G401.6 (cell line): ENCODE results near the gene RAB8B.
"Not testable (repeated sequence)": the region's sequence is repeated elsewhere in the genome, so short reads cannot be mapped to it uniquely, and the experiment has no call there.

Experiments
- FAIRE-seq: peaks from 2 replicates; lab custom pipeline; 2012; peaks lifted over from hg19 to GRCh38; lab: Jason Lieb, UNC

The RAB8B gene

DNA sequence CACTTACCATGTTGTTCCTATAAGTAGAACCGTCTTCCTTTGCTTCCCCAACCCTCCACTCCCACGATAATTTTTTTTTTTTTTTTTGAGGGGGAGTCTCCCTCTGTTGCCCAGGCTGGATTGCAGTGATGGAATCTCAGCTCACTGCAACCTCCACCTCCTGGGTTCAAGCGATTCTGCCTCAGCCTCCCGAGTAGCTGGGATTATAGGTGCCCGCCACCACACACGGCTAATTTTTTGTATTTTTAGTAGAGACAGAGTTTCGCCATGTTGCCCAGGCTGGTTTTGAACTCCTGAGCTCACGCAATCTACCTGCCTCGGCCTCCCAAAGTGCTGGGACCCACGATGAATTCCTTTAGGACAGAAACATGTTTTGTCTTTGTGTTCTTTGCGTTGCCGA, 19.4 kb downstream of the RAB8B start:
- not testable (repeated sequence) for FAIRE-seq

DNA sequence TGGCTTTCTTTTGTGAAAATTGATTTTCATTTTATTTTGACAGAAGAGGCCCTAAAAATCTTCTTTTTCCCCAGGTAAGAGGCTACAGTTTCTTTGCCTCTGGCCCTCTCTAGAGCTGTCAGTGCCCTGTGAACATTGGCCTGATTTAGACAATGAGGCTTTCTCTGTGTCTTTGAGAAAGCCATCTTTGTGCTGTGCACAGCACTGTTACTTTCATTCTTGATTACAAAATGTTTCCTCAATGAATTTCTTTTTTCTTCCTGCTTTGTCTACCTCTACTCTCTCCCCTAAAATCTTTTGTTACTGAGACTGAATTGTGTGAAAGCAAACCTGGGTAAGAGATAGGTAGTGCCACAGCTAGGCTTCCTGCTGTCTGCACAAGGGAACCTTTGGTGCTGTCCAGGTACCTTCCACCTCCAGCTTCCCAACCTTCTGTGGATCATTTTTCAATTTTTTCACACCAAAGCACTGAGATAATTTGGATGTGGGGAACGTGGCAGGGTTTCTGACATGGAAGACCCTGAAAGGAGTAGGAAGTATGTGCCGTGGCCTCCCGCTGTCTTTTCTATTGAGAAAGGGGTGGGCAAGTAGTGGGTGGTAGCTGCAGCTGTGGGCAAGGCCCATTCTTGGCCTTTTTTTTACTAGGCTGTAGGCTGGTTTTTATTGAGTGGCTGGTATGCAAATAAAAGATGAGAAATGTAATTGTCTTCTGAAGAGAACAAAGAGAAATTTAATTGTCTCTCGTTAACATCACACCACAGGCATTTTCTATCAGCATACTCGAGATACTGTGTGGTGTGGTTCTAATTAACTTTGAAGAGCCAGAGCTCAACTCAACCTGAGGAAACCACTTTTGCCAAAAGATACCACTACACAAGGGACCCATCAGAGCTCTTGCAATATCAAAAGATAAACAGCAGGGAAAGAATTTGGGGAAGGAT, 21.0 kb downstream of the RAB8B start:
- FAIRE-seq = no peak

DNA sequence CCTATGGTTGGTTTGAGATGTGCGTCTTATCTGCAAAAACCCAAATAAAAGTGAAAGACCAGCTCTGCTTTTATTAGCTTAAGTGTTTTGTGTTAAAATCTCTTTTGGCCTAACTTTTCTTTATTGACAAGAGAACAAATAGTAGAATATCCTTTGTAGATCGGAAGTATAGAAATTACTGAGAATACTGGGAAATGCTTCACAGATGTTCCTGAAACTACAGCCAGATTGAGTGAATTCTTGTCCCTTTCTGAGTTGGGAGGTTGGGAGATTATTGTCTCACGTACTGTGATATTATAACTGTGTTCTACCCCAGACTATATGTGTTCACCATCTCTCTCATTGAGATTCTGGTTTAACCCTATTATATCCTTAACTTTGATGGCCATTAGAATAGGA, 21.7 kb downstream of the RAB8B start:
- FAIRE-seq = no peak

DNA sequence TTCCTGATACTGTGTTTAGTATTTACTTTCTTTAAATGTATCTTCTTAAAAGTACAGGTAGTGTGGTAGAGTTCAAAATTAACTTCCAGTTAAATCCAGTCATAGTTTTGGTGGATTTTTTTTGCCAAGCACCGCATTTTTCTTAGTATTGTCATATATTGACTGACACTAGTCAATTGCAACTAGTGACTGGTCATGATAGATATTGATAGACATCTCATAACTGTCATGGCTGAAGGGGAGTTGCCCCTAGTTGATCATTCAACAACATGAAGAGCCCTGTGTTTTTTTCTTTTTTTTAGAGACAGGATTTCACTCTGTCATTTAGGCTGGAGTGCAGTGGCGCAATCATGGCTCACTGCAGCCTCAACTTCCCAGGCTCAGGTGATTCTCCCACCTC, 22.1 kb downstream of the RAB8B start:
- FAIRE-seq = no peak

DNA sequence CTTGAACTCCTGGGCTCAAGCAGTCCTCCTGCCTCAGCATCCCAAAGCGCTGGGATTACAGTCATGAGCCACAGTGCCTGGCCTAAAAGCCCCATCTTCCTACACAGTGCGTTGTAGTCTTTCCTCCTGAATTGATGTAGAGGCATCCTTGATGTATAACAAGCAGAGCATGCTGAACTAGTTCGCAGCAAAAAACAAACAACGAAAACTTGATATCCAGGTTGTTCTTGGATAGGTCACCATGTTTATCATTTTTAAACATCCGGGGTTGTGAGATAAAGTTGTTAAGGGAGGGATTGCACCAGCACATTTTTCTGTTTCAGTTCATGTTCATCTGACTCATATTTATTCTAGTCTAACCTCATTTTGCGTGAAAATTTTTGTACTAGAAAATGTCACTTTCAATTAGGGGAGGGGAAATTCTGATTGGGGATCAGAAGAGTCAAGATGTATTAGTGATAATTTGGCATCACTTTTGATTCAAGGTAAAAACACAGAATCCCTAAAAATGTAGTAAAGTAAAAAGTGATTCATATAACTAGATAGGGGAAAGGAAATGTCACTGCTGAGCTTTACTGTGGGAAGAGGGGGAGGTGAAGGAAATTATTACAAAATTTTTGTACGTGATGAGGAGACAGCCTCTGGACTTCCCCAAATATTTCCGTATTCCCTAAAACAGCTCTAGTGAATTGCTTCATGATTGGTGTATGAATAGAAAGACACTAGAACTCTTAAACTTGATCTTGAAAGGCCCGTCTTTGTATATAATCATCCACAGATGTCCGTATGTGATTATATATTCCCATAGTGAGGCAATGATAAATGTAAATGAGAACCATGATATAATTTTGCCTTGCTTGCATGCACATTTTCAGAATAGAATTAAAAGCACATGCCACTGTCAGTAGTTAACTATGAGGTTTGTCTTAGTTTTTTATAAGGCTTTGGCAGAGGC, 22.9 kb downstream of the RAB8B start:
- FAIRE-seq = no peak

DNA sequence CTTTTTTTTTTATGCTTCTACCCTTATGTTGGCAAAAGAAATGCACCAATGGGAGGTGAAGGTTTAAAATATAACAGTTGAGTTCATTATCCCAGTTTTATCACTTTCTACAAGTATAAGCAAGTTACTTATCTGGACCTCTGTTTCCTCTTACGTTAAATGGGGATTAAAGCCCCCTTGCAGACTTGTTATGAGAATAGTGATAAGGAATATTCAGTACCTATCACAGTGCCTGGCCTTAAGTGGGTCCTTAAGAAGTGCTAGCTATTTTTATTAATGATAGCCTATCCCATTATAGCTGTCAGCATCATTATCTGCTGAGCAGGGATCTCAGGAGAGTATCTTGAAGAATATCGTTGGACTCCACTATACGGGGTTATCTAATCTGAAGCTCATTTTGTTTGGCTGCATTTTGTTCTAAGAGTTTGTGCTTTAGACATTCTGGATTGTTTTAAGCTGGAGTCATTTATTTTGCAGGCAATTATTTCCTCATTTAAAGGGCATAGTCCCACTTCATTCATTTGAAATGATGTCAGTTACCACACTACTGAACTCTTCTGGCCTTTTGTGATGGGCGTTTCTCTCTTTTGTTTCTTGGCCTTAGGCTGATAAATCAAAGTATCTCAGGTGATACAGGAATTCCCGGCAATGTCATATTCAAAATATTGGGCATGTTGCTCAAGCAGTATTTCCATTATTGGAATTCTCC, 28.8 kb downstream of the RAB8B start:
- FAIRE-seq = no peak

DNA sequence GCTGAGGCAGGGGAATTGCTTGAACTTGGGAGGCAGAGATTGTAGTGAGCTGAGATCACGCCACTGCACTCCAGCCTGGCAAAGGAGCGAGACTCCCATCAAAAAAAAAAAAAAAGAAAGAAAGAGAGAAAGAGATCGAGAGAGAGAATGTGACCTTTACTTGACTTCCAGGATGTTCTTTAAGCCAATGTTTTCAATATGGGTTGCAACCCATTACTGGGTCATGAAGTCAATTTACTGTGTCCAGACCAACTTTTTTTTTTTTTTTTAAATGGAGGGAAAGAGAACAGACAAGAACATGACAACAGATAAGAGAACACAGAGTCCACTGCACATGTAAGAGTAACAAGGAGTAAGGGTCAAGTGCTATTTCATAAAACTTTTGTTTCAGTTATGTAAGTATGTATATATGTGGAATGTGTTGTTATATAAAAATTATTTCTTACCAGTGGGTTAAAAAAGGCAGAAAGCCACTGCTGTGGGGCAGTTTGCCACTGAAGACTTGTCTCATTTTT, 29.8 kb downstream of the RAB8B start:
- FAIRE-seq = no peak

DNA sequence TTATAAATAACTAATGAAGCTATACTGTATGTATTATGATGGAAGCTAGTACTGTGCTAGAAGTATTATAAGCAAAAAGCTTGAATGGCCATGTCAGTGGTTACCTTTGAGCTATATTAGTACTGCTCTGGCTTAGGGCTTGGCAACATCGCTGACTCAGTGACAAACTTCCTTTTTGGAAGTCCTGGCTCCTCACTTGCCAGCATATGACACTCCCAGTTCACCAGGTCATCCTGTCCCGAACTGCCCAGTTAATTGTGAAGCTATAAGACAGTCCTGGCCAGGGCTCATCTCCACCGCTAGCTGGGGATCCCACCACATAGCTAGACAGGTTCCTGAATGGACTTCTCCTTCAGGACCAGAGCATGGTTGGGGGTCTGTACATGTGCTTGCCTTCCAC, 31.9 kb downstream of the RAB8B start:
- FAIRE-seq = no peak

DNA sequence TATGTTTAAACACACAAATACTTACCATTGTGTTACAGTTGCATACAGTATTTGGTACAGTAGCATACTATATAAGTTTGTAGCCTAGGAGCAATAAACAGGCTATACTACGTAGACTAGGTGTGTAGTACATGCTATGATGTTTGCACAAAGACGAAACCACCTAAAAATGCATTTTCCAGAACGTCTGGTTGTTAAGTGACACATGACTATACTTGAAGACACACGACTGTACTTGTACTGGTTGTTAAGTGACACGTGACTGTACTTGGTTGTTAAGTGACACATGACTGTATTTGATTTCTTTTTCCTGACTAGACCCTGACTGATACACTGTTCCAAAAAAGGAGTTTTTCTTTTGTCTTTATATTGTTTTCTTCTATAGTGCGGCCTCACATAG, 34.1 kb downstream of the RAB8B start:
- no peak for FAIRE-seq

DNA sequence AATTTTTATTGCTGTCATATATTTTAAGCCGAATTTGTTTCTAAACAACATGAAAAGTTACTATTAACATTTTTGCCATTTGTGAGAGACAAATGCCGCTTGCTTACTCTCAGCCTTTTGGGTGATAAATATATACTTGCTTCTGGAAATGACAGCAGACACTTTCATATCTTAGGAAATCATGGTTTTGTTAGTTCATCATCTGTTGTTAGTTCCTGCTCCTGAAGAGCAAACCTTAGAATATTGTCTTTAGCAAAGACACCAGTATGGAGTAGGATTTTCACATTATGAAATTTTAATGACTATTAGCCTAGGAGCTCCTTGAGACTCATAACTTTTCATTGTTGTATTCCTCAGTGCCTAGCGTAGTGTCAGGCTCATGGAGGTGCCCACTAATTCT, 36.0 kb downstream of the RAB8B start:
- no peak for FAIRE-seq

DNA sequence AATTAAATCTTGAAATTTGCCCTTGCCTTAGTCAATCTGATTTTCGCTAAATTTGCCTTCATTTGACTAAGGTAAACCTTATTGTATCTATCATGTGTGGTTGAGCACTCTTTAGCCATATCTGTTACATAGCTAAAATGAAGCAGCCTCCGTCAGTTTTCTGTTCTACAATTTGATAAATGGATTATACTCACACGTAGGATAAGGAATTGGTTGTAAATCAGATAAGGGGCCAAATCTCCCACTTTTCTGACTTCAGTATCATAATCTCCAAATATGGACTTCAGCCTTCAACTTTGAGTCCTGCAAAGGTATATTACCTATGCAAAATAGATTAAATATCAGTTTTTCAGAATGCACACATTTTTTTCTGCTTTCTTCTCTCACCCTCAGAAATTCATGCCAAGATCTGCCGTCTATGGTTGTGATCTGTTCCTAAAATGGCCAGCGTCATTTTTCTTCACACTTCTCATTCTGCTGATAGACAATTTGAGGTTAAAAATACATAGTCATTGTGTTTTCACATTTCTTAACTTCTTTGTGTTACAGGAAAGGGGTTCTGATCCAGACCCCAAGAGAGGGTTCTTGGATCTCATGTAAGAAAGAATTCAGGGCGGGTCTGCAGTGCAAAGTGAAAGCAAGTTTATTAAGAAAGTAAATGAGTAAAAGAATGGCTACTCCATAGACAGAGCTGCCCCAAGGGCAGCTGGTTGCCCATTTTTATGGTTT, 36.9 kb downstream of the RAB8B start:
- no peak for FAIRE-seq

DNA sequence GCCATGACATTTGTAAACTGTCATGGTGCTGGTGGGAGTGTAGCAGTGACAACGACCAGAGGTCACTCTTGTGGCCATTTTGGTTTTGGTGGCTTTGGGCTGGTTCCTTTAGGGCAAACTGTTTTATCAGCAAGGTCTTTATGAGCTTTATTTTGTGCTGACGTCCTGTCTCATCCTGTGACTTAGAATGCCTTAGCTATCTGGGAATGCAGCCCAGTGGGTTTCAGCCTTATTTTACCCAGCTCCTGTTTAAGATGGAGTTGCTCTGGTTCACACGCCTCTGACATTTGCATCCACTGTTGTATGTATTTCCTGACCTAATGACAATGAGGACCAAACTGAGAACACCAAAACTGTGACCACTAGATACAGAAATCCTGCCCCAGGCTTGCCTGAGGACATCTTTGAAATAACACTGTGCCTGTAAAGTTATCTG, 37.6 kb downstream of the RAB8B start:
- FAIRE-seq = no peak

DNA sequence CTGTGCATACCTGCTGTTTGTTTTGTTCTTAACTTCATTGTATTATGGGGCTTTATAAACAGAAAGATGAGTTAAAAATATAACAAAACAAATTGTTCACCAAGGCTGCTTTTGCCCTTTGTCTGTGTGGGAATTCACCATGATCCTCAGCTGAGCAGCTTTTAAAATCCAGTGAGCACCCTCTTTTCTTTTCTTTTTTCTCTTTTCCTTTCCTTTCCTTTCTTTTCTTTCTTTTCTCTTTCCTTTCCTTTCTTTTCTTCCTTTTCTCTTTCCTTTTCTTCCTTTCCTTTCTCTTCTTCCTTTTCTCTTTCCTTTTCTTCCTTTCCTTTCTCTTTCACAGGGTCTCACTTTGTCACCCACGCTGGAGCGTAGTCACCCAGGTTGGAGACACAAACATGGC, 38.3 kb downstream of the RAB8B start:
- FAIRE-seq = no peak

DNA sequence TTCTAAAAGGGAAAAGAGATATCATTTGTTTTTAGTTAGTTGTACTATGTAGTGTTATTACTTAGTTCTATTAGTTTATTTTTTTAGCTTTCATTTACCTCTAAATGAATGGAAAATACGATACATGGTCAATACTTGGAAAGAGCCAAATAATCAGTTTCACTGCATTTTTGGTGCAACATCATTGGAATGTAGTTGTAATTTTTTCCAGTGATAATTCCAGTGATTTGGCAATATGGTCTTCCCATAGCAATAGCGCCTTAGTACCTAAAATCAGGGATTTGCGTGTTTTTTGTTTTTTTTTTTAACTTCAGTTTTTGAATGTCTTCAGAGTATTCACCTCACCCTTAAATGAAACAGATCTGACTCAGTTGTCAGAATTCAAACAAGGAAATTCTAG, 41.8 kb downstream of the RAB8B start:
- FAIRE-seq = no peak

DNA sequence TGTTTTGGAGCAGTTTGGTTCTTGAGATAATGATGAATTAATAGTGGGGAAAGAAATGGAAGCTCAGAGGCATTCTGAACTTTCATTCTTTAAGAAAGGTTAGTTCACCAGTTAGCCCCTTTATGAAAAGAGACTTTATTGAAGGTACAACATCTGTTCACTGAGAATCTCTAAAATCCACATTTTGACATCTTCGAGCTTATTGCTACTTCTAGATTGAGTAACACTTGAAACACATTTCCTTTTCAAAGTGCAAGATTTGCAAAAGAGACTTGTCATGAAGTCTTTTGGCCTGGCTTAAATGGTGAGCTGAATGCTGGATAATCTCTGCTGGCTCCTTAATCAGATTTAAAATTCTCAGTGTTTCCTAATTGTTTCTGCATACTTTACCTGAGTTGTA, 42.3 kb downstream of the RAB8B start:
- no peak for FAIRE-seq

DNA sequence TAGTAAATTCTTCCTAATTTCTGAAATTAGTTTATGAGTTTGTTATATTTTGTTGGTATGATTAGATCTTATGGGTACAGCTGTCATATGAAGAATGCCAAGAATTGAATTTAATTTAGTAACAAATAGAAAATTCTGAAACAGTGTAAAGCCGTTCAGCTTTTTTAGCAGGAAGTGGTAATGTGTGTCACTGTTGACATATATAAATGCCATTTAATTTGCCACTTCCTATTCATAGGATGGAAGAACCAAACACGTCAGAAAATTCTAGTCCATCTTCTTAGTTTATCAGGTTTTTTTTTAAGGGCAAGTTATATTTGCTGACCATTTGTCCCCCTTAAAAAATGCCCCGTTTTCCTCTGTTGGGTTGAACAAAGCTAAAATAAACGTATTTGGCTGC, 43.0 kb downstream of the RAB8B start:
- FAIRE-seq = no peak

DNA sequence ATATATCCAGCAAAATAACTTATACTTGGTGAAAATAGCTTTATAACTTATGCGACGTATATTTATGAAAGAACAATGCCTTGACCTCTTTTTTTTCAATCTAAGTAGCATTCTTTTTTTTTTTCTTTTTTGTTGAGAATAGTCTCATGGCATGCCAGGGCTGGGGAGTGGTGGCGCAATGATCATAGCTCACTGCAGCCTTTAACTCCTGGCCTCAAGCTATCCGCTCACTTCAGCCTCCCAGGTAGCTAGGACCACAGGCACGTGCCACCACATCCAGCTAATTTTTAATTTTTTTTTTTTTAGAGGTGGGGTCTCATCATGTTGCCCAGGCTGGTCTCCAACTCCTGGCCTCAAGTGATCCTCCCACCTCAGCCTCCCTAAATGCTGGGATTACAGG, 43.5 kb downstream of the RAB8B start:
- no peak for FAIRE-seq

DNA sequence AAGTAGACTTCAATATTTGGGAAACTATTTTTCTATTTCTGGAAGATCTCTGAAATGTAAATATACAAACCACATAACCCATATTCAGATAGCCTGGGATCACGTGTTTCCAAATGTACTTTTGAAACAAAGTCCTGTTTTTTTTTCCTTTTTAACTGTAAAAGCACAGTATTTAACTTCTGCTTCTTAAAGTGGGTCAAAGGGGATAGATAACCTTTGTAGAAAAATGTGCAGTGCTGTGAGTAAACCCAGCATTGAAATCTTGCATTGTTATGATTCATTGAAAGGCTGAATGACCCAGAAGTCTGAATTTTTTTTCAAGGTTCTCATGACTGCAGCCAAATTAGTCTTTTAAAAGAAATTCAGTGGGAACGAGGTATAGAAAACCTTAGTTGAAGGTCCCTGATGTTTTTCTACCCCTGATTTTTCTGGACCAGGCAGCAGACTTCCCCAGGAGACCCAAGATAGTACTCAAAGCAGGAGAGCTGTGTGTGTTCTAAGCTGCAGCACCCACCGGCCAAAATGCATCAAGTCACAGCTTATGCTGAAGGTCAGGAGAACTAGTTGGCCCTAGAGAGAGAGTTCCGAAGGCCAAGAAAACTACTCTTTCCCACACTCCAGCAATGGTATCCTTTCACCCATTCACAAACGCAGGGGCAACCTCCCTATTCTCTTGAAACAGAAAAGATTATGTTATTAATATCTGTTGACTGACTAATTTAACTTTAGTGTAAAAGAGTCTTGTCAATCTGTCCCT, 44.4 kb downstream of the RAB8B start:
- no peak for FAIRE-seq

DNA sequence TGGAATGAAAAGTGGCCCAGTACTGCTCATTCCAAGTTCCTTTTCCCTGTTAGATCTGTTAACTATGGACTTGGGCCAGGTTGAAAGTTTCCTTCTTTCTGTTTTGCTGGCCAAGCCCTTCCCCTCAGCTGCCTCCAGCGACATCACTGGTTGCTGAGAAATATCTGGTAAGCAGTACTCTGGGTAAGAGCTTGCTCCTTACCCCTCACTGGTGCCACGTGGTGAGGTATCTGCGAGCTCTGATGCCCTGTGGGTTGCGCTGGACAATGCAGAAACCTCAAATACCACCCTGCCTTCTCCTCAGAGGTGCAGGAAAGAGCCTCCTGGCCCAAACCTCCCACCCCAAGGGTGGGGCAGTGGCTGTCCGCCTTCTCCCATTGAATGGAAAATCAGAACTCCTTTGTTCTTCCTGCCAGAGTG, 45.1 kb downstream of the RAB8B start:
- no peak for FAIRE-seq

DNA sequence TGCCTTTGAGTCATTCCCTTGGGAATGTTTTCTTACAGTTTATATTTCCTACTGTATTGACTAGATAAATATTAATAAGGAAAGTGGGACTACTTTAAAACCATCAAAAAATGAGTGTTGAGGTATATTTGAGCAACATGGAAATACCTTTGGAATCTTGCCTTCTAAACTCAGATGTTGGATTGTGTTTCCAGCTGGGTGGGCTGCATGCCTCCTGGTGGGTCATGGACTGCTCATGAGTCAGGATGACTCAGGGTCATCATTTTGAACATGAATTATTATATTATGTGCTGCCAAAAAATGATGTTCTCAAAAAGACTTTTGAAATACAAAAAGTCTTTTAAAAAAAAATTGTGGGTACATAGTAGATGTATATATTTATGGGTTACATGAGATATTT, 46.9 kb downstream of the RAB8B start:
- no peak for FAIRE-seq

DNA sequence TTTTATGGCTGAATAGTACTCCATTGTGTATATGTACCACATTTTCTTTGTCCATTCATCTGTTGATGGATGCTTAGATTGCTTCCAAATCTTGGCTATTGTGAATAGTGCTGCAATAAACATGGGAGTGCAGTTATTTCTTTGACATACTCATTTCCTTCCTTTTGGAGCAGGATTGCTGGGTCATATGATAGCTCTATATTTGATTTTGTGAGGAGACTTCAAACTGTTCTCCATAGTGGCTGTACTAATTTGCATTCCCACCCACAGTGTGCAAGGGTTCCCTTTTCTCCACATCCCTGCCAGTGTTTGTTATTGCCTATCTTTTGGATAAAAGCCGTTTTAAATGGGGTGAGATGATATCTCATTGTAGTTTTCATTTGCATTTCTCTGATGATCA, 47.7 kb downstream of the RAB8B start:
- not testable (repeated sequence) for FAIRE-seq
